Activated T-cell treated with anti-CD3 and anti-CD28 coated beads for 24 hours (primary cell): Measurements from ENCODE around the gene TTC28.

Experiments
- DNase-seq: peaks from one replicate; pipeline ENCODE4 v3.0.0-alpha.2; 2020; ENCODE audit warnings: low read depth

Gene TTC28

DNA sequence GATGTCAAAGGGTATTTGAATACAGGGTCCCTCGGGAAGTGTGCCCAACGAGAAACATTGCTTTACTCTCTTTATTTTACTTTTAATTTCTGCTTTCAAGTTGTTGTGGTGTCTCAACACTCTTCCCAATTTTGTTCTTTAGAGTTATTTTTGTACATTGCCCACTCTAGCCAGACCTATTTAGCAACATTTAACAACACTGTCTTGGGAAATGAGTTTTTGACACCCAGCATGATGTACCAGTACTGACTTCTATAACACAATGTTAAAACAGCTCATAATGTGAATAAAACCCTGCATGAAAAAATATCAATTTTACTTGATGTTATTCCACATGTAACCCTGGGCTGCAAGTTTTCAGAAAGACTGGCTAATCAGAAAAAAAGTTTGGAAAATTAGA, 410.4 kb downstream of the TTC28 start:
- no peak for DNase-seq

DNA sequence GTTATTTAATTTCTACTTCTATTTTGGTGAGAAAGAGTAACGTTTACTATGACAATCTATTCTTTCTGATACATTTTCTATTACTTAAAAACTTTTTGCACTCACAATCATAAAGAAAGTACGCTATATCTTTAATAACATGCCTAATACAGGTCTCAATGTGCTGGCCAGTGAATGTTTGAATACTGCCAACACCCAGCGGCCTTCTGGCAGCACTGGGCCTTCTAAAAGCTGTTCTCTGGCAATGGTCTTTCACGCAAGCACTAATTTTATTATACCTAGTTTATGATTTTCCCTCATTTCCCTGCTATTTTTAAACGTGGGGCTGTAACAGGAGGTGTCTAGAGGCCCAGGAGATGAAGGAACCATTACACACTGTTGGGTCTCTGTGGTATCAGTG, 410.8 kb downstream of the TTC28 start:
- DNase-seq = no peak

DNA sequence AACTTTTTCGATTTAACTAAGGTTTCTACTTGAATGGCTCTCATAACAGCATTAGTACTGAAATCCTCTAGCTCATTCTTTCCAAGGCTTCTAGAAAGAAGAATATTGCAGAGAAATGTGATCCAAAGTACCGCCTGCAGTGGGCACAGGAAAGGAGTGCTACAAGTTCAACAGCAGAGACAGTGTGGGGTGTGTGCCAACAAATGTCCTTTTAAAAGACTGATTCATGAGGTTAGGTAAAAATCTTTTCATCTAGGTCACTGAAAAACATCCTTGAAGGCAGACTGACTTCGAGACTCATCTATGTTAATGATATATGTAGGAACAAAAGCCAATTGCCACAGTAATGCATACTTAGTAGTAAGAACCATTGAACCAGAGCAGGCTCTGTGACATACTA, 411.5 kb downstream of the TTC28 start:
- no peak for DNase-seq

DNA sequence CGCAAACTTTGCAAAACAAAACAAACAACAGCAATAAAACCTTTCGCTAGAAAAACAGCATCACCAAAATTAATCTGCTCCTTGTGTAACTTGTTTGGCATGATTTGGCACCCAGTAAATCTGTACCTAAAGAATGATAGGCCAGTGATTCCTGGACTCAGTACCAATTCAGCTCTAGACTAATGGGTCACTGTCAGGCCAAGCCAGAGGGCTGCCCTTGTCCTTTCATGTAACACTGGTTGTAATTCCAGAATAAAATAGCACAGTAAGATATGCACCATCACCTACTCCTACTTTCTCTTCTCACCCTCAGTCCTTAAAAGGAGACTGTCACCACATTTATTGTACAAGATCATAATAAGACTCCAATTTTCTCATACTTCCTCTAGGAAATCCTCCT, 419.0 kb downstream of the TTC28 start:
- DNase-seq = no peak

DNA sequence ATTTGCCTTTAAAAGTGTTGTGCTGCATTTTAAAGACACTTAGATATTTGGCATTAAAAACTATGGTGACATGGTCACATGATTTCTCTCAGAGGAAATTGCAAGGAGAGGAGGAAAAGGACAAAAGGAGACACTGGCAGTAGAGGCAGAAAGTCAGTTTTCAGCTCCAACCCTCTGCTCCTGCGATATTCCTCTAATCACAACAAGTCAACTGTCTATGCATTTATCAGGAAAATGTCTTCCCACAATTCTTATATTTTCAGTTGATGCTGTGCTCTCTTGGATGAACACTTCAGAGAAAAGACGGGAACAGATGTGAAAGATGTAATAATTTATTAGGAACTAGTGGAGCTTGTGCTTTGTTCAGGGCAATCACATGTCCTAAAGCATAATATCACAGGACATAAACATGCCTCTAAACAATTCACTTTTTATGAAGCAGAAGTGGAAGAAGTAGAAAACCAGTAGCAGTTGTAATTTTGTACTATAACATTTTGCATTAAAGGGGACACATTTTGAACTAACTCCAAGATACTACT, 419.8 kb downstream of the TTC28 start:
- no peak for DNase-seq

DNA sequence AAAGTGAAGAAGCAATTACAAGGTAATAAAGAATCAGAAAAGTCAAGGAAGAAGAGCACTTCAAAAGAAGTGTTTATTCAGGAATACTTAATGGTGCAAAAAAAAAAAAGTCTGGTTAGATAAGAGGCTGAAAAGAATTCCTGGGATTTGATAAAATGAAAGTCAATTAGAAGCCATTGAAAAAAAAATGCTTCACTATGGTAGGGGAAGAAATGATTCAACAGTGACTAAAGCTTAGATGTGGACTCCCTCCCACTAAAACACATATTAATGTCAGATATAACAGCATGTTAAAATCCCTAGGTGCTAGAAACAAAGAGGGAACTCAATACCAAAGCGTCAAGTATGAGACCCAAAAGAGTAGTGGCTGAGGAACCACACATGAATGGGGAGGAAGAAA, 425.2 kb downstream of the TTC28 start:
- DNase-seq = no peak

DNA sequence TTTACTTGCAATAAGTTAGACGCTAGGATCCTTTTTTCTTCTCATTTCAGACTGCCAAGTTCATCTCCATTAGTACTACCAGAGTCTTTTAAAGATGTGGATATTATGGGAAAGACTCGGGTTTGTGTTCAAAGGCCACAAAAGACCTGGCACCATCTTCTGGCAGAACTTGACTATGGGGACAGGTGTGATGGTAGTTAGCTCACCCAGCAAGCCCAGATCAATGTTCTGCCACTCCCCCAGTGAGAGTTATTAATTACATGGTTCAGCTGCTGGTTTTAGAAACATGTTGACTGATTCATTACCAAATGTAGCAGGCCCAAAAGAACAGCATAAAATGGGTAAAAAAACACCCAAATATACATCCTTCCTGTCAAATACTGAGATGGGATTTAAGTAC, 427.1 kb downstream of the TTC28 start:
- no peak for DNase-seq

DNA sequence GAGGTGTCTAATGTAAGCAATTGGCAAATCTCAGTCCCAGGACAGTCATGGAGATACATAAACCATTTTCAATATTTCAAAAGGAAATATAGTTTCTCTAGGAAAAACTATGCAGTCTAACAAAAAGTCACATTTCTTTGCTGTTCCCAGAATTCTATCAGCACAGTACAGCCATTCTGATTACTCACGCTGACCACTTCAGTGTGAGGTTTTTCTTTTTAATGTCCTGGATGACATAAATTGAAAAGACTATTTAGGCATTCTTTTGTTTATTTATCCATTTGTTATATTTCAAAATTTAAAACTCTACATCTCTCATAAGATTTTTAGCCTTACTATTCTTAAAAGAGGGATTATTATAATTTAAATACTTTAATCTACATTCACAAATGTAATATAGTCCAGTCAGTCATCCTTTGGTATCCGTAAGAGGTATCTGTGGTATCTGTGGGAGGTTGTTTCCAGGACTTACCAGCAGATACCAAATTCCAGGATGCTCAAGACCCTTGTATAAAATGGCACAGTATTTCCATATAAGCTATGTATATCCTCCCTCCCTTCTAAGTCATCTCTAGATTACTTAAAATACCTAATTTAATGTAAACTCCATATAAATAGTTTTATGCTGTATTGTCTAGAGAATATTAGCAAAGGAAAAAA, 429.5 kb downstream of the TTC28 start:
- DNase-seq = no peak

DNA sequence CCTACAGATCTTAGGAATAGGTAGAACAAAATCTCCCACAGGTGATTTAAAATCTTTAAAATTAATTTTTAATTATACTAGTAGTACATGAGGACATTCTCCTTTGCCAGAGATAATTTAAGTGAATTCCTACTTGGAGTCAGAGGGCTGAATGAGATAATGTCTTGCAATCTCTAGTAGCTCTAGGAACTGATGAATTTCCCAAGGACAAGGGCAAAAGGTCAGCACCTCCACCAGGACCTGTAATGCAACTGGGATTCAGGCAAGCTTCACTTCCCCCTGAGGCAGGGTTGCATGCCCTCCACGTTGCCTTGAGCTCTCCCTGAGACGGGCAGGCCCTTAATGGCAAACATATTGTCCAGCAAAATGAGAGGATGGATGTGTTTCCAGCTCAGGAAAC, 430.2 kb downstream of the TTC28 start:
- no peak for DNase-seq

DNA sequence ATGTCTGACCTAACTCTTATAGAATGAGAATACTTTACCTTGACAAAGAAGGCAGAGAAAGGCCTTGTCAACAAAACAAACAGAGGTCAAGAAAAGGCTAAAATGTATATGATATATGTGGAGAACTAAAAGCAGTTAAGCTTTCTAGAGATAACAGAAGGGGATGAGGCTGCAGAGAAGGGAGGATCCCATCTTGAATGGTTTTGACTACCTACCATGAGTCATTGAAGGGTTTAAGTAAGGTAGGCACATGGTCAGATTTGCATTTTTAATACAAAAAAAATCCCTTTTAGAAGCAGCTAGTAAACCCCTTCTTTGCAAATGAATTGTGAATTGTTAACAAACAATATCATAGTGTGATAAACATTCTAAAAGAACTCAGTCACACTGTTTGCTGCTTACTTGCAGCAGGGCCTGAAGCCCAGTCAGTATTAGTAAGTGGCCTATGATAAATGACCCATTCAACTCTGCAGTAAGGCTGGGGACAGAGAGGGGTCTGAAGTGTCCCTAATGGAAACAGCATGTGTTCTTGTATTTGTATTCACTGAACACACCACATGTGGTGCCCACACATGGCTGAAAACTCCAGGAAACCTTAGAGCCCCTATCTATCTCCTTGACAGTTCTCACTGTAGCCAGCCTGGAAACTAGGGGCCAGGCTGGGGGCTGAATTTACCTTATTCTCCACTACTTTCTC, 431.8 kb downstream of the TTC28 start:
- no peak for DNase-seq

DNA sequence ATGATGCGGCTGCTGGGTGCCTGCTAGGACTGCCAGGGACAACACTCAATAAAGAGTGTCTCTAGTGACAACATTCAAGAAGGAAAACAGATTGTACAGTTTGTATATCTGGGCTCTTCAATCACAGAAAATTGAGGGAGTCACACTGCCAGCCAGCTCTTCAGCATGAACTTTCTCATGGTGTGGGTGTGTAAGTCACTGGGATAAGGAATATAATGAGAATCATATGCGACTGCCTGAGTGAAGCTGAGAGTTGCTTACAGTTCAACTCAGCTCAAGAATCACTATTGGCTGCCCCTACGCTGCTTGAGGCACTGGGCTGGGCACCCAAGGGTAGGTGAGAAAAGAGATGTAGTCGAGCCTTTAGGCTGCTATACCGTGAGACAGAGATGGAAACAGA, 432.5 kb downstream of the TTC28 start:
- no peak for DNase-seq

DNA sequence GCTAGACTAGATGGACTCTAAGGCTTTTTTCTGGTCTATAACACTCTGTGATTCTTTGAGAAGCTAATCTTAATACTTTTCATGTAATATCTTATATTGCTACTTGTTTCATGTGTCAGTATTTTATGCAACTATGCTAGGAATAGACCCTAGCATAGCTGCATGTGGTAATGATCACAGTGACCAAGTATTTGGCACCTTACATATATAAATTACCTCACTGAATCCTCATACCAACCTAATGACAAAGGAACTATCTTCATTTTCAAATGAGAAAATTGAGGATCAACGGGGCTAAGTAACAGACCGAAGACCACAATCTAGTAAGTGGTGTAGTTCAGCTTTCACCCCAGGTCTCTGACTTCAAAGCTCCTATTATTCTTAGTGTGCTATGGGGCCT, 433.2 kb downstream of the TTC28 start:
- no peak for DNase-seq

DNA sequence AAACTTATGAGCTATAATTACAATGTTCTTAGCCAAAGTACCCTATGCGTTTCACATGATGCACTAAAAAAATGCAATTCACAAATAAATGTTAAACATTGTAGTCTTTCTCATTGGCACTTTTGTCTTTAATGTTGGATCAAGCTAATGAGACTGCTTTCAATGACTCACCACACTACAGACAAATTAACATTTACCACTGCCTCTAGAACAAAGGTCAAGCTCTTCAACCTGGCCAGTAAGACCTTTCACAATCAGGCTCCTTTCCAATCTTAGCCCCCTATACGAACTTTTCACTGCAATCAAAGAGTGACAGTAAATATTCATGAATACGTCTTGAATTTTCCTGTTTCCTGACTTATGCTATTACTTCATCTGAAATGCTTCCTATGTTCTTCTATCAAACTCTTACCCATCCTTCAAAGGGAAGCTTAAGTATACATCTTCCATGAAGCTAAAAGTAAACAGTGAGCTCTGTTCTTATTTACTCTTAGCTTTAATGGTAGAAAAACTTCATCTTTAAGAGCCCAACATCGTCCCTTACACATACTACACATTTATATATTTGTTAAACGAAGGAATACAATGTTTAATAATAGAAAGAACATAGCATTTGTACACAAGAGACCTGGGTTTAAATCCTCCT, 433.9 kb downstream of the TTC28 start:
- DNase-seq = no peak

DNA sequence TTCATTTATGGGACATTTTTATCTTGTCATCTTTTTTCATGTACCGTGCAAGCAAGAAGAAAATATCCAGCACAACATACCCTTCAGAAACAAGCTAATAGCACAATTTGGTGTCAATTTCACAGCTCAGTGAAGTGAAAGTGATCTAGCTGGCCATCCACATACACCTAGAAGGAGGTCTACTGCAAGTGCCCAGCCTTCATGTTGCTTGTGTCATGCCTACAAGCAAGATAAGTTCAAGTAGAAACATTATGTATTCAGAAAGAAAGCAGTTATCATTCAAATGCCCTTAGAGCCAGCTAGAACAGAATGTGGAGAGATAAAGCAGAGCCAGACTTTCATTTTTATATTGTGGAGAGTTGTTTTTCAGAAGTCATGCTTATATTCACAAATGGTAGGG, 434.9 kb downstream of the TTC28 start:
- DNase-seq = no peak

DNA sequence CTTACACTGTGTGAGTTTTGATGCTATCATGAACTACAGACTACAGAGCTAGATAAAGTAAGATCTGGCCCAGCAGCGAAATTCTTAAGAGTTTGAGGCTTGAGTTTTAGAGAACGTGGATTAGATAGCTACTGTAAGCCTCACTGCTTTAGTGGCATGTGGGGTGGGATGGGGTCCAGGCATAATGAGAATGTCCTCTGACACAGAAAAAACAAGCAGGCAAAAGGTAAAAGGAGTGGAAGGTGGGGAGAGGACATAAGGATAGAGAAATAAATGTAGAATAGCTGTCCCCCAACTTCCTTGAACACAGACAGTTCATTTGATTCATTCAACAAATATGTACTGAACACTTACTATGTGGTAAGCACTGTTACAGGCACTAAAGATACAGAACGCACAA, 436.1 kb downstream of the TTC28 start:
- DNase-seq = no peak

DNA sequence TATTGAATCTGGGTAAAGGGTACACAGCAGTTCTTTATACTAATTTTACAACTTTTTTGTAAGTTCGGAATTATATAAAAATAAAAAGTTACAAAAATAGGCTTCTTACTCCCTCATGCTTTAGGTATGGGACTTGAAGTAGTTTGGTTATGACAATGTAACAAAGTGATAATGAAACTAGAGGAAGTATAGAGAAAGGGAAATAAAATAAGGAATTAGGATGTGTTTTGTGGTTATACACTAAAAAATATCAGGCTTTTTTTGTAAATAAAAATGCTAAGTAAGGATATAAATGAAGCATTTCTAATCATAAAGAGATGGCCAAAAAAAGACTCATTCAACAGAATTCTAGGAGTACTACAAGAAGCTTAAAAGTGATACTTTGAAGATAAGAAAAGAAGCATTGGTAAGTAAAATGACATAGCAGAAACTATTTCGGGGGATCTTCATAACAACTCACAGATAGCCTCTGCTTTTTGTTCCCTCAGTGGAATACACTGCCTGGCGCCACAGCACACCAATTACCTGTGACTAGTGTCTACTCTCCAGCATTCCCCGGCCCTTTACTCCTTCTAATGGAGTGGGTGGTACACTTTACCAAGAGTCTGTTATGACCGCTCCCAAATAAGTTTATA, 437.9 kb downstream of the TTC28 start:
- DNase-seq = no peak

DNA sequence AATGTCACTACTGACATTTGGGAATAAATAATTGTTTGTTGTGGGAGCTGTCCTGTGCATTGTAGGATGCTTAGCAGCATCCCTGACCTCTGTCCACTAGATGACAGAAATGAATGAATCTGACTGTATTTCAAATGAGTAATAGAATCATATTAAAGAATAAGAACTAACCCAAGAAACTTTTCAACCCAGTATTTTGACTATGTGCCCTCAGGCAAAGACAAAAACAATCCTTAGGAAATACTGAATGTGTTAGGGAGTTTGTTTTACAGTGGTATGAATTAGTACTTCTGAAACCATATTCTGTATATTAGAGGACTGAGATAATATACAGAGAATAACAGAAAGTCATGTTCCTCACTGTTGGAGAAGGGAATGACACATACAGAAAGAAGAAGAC, 439.7 kb downstream of the TTC28 start:
- DNase-seq = no peak

DNA sequence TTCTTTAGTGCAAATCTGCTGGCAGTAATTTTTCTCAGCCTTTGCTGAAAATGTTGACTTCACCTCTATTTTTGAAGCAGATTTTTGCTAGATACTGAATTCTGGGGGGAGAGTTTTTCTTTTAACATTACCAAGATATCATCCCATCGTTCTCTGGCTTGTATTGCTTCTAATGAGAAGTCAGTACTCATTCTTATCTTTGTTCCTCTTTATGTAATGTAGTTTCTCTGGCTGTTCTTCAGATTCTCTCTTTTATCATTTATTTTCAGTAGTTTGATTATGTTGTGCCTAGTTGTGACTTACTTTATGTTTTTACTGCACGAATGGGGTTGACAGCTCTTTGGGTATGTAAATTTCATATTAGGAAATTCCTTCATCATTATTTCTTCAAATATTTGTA, 441.9 kb downstream of the TTC28 start:
- no peak for DNase-seq

DNA sequence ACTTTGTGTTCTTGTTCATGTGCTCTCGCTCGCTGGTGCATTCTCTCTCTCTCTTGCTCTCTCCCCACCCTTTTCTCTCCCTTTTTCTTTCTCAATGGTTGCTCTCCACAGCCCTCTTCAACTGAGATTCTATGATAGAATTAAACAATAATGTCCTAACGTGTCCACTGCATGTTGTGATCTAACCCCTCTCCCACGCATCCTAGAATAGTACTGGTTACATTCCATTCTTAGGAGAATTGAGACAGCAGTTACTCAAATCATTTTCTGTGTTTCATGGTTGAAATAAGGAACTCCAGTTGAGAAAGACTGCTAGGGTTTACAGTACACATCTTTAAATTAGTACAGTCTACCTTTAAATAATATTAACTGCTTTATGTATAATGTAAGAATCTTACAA, 442.5 kb downstream of the TTC28 start:
- DNase-seq = no peak

DNA sequence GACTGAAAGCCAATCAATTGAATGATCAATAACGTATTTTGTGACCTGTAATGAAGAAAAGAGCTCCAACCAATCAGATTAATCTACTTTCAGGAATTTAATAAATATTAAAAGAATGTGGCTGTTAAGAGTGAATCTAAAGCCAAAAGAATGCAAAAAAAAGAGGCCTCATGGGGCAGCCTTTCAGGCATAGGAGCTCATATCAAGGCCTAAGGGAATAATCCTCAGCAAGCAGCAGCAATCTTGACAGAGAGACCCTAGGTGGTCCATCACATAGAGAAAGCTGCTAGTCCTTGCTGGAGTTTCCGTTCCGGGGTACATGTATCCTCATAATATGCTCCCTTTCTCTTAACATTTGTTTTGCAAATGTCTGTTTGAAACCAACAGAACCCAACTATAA, 447.4 kb downstream of the TTC28 start:
- DNase-seq = no peak

DNA sequence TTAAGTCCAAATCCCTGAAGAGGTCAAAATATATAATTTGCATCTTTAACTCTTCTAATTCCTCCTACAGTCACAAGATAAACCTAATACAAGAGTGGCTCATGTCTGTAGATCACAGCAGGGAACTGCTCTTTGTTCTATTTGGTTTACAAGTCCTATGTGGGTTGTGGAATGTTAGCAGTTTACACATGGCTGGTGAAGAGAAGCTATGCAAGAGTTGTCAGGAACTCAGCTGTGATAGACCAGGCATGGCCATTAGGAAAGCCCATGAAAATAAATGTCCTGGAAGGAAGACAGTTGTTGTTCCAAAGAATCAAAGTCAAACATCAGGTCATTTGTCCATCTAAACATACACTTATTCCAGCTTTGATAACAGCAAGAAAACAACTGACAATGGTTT, 448.2 kb downstream of the TTC28 start:
- DNase-seq = no peak

DNA sequence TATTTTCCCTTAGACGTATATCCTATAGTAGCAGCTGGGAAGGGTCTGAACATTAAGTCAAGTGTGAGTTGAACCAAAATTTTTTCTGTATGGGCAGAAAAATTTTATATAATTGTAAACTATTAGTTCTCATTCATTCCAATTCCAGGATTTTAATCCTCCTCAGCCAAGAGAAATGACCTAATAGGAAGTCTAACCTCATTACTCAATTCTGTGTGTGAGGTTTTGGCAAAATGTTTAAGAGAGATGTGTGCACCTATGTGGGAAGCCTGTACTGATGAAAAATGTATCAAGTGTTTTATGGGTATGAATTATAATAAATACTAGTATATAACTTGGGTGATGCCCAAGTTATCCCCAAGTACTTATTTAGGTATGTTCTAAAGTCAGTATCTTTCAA, 449.0 kb downstream of the TTC28 start:
- DNase-seq = no peak
